Memory B cell (primary cell): ENCODE data around the gene SFMBT2.
A peak's percentile ranks its signal among the peaks of the same experiment; 100 is the strongest.
"Not testable (repeated sequence)": the region's sequence is repeated elsewhere in the genome, so short reads cannot be mapped to it uniquely, and the experiment has no call there.

Source experiments
- ATAC-seq: fragments of 150-1000 bp; cut with Tn5 transposase; 2 replicates; pipeline ENCODE4 v1.10.0; 2021; ENCODE audit warnings: low read depth, mild to moderate bottlenecking, moderate library complexity
- DNase-seq, 2 donors: peaks; one replicate each; pipeline ENCODE4 v3.0.0; 2022; ENCODE audit warnings: low spot score in 2 of 2
- H3K27ac Mint-ChIP-seq: one replicate; pipeline ENCODE4 v1.8.0; 2022; ENCODE audit warnings: mild to moderate bottlenecking, moderate library complexity, mixed read lengths
- H3K27me3 Mint-ChIP-seq: one replicate; pipeline ENCODE4 v1.8.0; 2022; ENCODE audit warnings: mixed read lengths
- H3K36me3 Mint-ChIP-seq: one replicate; pipeline ENCODE4 v1.8.0; 2022; ENCODE audit warnings: mild to moderate bottlenecking, mixed read lengths
- H3K4me1 Mint-ChIP-seq: one replicate; pipeline ENCODE4 v1.8.0; 2022; ENCODE audit warnings: mixed read lengths
- H3K4me3 Mint-ChIP-seq: one replicate; pipeline ENCODE4 v1.8.0; 2022; ENCODE audit warnings: mild to moderate bottlenecking, moderate library complexity, mixed read lengths
- H3K9me3 Mint-ChIP-seq: one replicate; pipeline ENCODE4 v1.8.0; 2022; ENCODE audit warnings: mixed read lengths

SFMBT2 gene

DNA sequence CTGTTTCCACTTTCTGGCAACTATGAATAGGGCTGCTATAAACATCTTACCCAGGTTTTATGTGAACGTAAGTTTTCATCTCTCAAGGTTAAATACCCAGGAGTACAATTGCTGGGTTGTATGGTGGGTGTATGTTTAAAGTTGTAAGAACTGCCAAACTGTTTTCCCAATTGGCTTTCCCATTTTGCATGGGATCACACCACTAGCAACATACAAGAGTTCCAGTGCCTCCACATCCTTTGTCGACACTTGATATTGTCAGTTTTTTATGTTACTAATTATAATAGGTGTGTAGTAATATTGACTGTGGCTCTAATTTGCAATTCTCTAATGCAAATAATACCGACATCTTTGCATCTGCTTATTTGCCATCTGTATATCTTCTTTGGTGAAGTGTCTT lies 82.9 kb downstream of the SFMBT2 start:
- peaks cover 16% of the 10 kb centered on the region for H3K36me3 Mint-ChIP-seq
- peaks cover 3% of the 10 kb centered on the region for H3K9me3 Mint-ChIP-seq

DNA sequence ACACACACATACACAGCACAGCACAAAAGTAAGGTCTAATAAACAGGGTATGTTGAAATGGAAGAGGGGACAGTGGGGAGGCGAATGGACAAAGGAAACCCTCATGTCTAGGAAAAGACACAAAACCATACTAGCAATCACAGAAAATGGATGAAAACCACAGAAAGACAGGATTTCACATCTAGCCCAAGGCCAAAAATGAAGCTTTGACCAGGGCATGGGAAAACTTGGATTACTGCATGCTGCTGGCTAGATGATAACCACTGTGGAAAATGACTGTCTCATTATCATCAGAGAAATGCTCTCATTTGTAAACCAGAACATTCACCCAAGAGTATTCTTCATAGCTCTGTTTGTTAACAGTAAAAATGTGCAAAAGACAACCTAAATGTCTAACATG lies 88.2 kb downstream of the SFMBT2 start:
- no peaks in the 10 kb centered on the region for H3K27me3 Mint-ChIP-seq
- peaks cover 21% of the 10 kb centered on the region for H3K4me1 Mint-ChIP-seq
- ATAC-seq, result no peak
- no peak overlapping the region for H3K4me3 Mint-ChIP-seq
- H3K9me3 Mint-ChIP-seq, result no peaks in the 10 kb centered on the region
- peaks cover 13% of the 10 kb centered on the region for H3K36me3 Mint-ChIP-seq
- H3K27ac Mint-ChIP-seq, result no peak overlapping the region
- DNase-seq, result no peak

More for the DNA sequence above, 82.9 kb downstream of the SFMBT2 start:
- Mint-ChIP-seq H3K27me3 (no peaks in the 10 kb centered on the region), H3K4me3 (no peak overlapping the region), H3K27ac (no peak overlapping the region), H3K4me1 (peaks cover 2% of the 10 kb centered on the region)
- ATAC-seq, result no peak
- no peak for DNase-seq

DNA sequence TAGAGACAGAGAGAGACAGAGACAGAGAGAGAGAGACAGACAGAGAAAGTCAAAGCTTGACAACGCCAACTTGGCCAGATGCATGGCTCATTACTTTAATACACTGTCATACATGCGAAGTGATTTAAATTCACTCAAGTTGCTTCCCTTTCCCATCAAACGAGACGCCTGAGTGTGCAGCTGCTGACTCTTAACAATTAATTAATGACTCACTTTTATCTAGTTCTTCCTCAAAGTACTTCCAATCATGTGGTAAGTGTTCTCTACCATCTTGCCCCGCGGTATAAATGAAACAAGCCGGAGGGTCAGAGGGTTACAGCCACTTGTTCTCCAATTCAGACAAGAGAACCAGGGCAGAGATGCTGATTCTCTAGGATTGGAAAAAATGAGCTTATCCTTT lies 90.8 kb downstream of the SFMBT2 start:
- H3K27ac Mint-ChIP-seq, result peak overlapping the region; percentile 3
- H3K27me3 Mint-ChIP-seq, result no peaks in the 10 kb centered on the region
- no peak for DNase-seq
- H3K9me3 Mint-ChIP-seq, result no peaks in the 10 kb centered on the region
- peak overlapping the region; percentile 6 for H3K4me3 Mint-ChIP-seq
- ATAC-seq, result no peak
- H3K36me3 Mint-ChIP-seq, result peaks cover 8% of the 10 kb centered on the region
- peaks cover 29% of the 10 kb centered on the region for H3K4me1 Mint-ChIP-seq

DNA sequence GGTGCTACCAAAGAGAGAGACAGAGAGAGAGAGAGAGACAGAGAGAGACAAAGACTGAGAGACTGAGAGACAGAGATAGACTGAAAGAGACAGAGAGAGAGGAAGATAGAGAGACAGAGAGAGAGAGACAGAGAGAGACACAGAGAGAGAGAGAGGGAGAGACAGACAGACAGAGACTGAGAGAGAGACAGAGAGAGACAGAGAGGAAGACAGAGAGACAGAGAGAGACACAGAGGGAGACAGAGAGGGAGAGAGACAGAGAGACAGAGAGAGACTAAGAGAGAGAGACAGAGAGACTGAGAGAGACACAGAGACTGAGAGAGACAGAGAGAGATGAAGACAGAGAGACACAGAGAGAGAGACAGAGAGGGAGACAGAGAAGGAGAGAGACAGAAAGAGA lies 91.2 kb downstream of the SFMBT2 start:
- H3K27ac Mint-ChIP-seq, result peak overlapping the region; percentile 3
- no peaks in the 10 kb centered on the region for H3K27me3 Mint-ChIP-seq
- H3K4me1 Mint-ChIP-seq, result peaks cover 32% of the 10 kb centered on the region
- DNase-seq (no peak), ATAC-seq (no peak)
- H3K36me3 Mint-ChIP-seq, result peaks cover 8% of the 10 kb centered on the region
- H3K4me3 Mint-ChIP-seq, result peak overlapping the region; percentile 6
- H3K9me3 Mint-ChIP-seq, result no peaks in the 10 kb centered on the region

DNA sequence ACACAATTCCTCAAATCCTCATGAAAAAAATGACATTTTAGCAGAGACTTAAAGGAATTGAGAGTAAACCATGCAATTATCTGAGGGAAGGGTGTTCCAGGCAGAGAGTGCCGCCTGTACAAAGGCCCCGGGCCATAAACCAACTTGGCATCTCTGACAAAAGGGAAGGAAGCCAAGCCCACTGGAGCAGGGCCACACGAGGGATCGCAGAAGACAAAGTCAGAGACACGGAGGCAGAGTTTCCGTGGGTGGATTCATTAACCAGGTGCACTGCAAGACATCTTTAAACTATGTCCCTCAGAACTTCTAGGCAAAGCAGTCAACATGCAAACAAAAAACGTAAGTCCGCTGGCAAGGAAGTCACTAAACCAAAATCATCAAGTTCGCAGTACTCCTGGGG lies 92.0 kb downstream of the SFMBT2 start:
- Mint-ChIP-seq H3K4me3 (peak overlapping the region; percentile 22), H3K27ac (no peak overlapping the region), H3K36me3 (peaks cover 8% of the 10 kb centered on the region), H3K27me3 (no peaks in the 10 kb centered on the region), H3K9me3 (no peaks in the 10 kb centered on the region), H3K4me1 (peaks cover 32% of the 10 kb centered on the region)
- DNase-seq, result no peak
- peak; percentile 44 for ATAC-seq

DNA sequence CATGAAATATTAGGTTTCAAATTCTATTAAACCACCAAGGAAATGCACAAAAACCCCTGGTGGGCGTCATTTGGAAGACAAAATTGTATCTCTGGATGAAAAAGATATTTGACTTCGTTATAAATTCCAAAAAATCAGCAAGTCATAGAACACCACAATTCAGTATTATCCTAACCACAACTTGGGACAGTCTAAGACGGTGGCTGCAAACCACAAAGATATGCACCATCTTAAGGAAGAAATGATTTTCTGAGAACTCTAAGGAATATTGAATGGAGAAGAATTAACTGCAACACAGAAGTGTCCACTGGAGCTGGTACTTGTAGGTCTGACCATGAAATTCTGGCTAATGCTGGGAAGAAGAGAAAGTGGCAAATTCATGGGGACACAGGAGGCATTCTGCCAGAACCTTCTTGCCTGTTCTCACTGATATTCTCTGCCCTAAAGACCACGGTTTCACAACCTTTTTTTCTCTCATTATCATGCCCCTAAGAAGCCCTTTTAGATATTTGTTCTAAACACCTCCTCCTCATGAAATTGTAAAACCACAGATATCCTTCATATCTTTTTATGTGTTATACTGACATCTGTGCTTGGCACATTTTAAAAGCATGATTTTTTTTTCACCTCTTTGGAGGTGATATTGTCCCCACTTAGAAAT lies 92.9 kb downstream of the SFMBT2 start:
- ATAC-seq, result peak; percentile 48
- no peak overlapping the region for H3K27ac Mint-ChIP-seq
- no peak overlapping the region for H3K4me3 Mint-ChIP-seq

DNA sequence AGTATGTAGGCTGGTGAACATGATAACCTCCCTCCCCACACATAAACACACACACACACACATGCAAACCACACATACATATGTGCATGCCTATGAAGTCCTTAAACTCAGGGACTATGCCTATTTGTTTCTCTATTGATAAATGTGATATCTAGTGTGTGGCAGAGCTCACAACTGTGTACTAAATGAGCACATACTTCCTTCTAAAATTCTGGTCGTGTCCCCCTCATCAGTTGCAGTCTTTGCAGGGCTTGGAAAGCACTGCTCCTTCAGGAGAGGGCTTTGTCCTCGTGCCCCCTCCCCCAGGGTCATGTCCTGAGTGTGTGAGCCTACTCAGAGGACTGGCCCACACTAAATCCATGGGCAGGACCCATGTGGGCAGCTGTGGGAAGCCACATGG lies 94.0 kb downstream of the SFMBT2 start:
- no peaks in the 10 kb centered on the region for H3K9me3 Mint-ChIP-seq
- H3K27me3 Mint-ChIP-seq, result no peaks in the 10 kb centered on the region
- DNase-seq (no peak), ATAC-seq (no peak)
- no peak overlapping the region for H3K4me3 Mint-ChIP-seq
- H3K4me1 Mint-ChIP-seq, result peaks cover 32% of the 10 kb centered on the region
- peaks cover 6% of the 10 kb centered on the region for H3K36me3 Mint-ChIP-seq
- H3K27ac Mint-ChIP-seq, result no peak overlapping the region

More for the DNA sequence above, 92.9 kb downstream of the SFMBT2 start:
- DNase-seq, result no peak
- H3K27me3 Mint-ChIP-seq, result no peaks in the 10 kb centered on the region
- H3K36me3 Mint-ChIP-seq, result peaks cover 9% of the 10 kb centered on the region
- no peaks in the 10 kb centered on the region for H3K9me3 Mint-ChIP-seq
- H3K4me1 Mint-ChIP-seq, result peaks cover 32% of the 10 kb centered on the region

DNA sequence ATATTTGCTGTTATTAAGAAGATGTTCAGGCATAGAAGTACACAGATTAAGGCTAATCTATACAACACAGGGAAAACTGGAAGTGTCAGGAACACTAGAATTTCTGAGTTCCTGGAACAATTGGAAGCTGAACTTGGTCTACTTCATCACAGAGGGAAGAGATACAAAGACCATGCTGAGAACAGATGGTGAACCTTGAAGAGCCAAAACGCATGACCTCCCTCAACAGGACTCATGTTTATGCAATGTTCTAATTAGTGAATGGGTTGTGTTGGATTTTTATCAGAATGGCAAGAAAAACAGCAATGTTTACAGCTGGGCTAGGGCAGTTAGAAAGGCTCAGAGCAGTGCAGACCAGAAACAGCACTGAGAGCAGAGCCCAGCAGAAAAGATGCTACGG lies 94.9 kb downstream of the SFMBT2 start:
- peak overlapping the region; percentile 25 for H3K27ac Mint-ChIP-seq

DNA sequence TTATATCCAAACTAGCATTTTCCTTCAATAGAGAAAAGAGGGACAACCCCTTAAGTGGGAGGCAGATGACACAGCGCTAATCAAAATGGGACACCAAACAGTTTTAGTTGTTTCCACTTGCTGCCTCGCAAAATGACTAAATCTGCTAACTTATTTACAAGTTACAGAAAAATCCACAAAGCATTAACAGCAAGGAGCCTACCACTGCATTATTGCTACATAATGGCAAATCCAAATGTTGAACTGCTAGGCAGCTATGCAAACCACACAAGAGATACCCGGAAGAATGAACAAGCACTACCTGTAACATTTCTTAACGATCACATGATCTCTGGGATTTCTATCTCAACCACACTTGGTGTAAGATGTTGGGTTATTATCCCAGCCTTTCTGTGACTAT lies 96.7 kb downstream of the SFMBT2 start:
- no peak overlapping the region for H3K4me3 Mint-ChIP-seq

More for the DNA sequence above, 94.9 kb downstream of the SFMBT2 start:
- ATAC-seq (no peak), DNase-seq (no peak)
- Mint-ChIP-seq H3K4me1 (peaks cover 32% of the 10 kb centered on the region), H3K4me3 (no peak overlapping the region), H3K27me3 (no peaks in the 10 kb centered on the region), H3K36me3 (peaks cover 6% of the 10 kb centered on the region), H3K9me3 (no peaks in the 10 kb centered on the region)

DNA sequence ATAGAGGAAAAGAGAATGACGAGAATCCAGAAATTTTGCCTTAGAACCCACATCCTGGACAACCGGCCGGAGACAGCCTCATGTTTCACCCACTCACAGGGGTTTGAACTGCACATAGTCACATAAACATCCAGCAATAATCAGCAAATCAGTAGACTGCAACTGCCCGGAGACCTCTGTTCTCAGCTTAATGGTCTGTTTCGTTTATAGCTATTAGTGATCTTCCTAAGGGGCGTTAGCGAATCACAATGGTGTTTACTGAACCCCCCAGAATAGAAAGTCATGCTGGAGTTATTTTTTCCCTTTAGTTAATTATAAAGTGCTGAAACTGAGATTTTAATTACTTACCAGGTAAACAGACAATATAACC lies 98.4 kb downstream of the SFMBT2 start:
- Mint-ChIP-seq H3K9me3 (no peaks in the 10 kb centered on the region), H3K27ac (no peak overlapping the region), H3K27me3 (no peaks in the 10 kb centered on the region), H3K4me3 (no peak overlapping the region), H3K4me1 (peaks cover 12% of the 10 kb centered on the region), H3K36me3 (peaks cover 9% of the 10 kb centered on the region)
- no peak for DNase-seq
- ATAC-seq, result no peak

More for the DNA sequence above, 96.7 kb downstream of the SFMBT2 start:
- Mint-ChIP-seq H3K27me3 (no peaks in the 10 kb centered on the region), H3K36me3 (peaks cover 1% of the 10 kb centered on the region), H3K9me3 (no peaks in the 10 kb centered on the region), H3K27ac (no peak overlapping the region), H3K4me1 (peaks cover 25% of the 10 kb centered on the region)
- DNase-seq, result no peak
- no peak for ATAC-seq

DNA sequence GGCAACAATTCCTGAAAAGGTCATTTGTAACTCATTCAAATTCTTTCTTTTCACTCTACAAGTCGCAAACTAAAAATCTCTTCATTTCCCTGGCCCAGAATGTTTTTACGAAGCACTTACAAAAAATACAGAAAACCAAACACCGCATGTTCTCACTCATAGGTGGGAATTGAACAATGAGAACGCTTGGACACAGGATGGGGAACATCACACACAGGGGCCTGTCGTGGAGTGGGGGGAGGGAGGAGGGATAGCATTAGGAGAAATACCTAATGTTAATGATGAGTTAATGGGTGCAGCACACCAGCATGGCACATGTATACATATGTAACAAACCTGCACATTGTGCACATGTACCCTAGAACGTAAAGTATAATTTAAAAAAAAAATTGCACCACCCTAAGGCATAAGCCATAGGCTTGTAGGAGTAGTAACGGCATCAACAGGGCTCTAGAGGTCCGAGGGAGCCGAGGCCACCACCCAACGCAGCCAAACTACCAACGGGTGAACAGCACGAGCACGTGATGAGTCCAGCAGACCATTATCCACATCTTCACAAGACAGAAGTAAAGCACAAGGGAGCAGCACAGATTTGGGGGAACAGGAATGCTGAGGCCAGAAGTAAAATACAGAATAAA lies 98.9 kb downstream of the SFMBT2 start:
- not testable (repeated sequence) for H3K27ac Mint-ChIP-seq, DNase-seq, H3K36me3 Mint-ChIP-seq, H3K27me3 Mint-ChIP-seq, H3K9me3 Mint-ChIP-seq, H3K4me3 Mint-ChIP-seq, ATAC-seq
- H3K4me1 Mint-ChIP-seq, result peaks cover 16% of the 10 kb centered on the region

DNA sequence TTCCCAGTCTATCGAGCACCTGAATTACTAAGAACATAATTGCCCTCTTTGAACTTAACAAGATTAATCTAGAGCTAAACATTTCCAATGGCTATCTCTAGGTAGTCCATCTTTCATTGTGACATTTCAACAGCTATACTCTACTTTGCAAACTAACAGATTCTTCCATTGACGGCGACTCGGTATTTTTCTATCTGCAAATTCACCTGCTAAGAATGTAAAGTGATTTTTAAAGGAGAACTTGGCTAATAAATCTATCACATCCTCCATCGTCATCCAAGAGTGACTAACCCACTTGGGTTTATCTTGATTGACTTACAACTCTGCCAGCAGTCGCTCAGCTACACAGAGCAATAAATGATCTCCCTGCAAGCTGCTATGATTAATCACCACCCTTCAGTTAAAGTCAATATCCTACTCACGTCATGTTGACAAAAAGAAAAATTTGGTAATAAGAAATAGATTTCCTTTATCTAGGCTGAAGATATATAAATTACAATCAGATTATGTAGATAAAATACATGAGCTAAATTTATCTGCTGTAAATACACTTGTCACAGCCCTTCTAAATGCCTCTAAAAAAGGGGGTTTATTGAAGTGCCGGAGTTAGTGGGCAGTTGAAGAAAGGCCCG lies 99.5 kb downstream of the SFMBT2 start:
- ATAC-seq (no peak), DNase-seq (no peak)
- no peaks in the 10 kb centered on the region for H3K27me3 Mint-ChIP-seq
- peaks cover 9% of the 10 kb centered on the region for H3K36me3 Mint-ChIP-seq
- H3K9me3 Mint-ChIP-seq, result no peaks in the 10 kb centered on the region
- H3K4me1 Mint-ChIP-seq, result peaks cover 20% of the 10 kb centered on the region
- H3K4me3 Mint-ChIP-seq, result no peak overlapping the region
- H3K27ac Mint-ChIP-seq, result no peak overlapping the region

DNA sequence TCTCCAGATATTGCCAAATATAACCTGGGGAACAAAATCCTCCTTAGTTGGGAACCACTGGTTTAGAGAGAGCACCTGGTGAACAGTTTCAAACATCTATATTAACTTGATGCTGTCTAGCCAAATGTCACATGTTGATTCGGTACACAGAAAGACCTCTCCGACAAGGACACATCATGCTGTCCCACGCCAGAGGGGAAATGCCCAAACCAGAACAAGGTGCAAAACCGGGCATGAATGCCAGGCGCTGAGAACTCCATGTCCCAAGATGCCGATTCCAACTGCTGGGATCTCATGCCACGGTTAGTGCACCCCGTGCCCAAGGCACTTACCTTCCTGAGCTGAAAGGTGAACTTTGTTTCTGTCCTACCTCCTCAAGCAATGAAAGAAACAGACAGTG lies 100.8 kb downstream of the SFMBT2 start:
- ATAC-seq, result no peak
- no peak for DNase-seq
- H3K4me3 Mint-ChIP-seq, result no peak overlapping the region
- no peaks in the 10 kb centered on the region for H3K27me3 Mint-ChIP-seq
- H3K36me3 Mint-ChIP-seq, result peaks cover 11% of the 10 kb centered on the region
- no peaks in the 10 kb centered on the region for H3K9me3 Mint-ChIP-seq
- H3K27ac Mint-ChIP-seq, result no peak overlapping the region
- peaks cover 15% of the 10 kb centered on the region for H3K4me1 Mint-ChIP-seq

DNA sequence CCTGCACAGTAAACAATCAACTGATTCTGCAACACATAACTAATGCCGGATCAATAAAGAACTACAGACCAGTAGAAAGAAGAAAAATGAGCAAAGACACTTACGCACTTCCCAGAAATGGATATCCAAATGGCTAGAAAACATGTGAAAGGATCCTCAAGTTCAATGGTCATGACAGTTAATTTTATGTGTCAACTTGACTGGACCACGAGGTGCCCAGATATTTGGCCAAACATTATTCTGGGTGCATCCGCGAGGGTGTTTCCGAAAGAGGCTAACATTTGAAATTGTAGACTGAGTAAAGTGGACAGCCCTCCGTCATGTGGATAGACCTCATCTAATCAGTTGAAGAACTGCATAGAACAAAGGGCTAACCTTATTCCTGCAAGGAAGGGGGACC lies 102.0 kb downstream of the SFMBT2 start:
- H3K9me3 Mint-ChIP-seq, result no peaks in the 10 kb centered on the region
- ATAC-seq (no peak), DNase-seq (no peak)
- H3K4me1 Mint-ChIP-seq, result peaks cover 11% of the 10 kb centered on the region
- H3K4me3 Mint-ChIP-seq, result no peak overlapping the region
- H3K27ac Mint-ChIP-seq, result no peak overlapping the region
- peaks cover 11% of the 10 kb centered on the region for H3K36me3 Mint-ChIP-seq
- no peaks in the 10 kb centered on the region for H3K27me3 Mint-ChIP-seq
